ENCODE measurements around the gene VTCN1. TPM values are rescaled to one million over a fixed set of nuclear protein-coding genes. Genes with fewer than 3 reads are reported as not detected.

VTCN1 gene
- total RNA-seq, 1 donor, result not detected

GRCh38 chr1:117093870-117094621 lies 116.7 kb downstream of the VTCN1 start:
- Histone ChIP-seq H3K4me3 (ENCODE audit: insufficient read depth, low read length) (no peak overlapping the region), H3K4me1 (ENCODE audit: insufficient read depth, low read length) (peaks cover 52% of the 10 kb centered on the region), H3K27me3 (ENCODE audit: insufficient read depth, low read length) (no peaks in the 10 kb centered on the region), H3K9me3 (ENCODE audit: low read depth, low read length) (no peaks in the 10 kb centered on the region), H3K36me3 (ENCODE audit: insufficient read depth, low read length) (peaks cover 7% of the 10 kb centered on the region), H3K4me2 (ENCODE audit: insufficient read depth, low read length) (peak overlapping the region; percentile 40), H3K79me2 (ENCODE audit: insufficient read depth, low read length) (no peaks in the 10 kb centered on the region), H4K20me1 (ENCODE audit: insufficient read depth, low read length) (no peaks in the 10 kb centered on the region), H2AFZ (ENCODE audit: low read length) (no peak overlapping the region), H3K27ac (ENCODE audit: low read depth, low read length) (peak overlapping the region; percentile 93)
- TF ChIP-seq, protein P1, sequence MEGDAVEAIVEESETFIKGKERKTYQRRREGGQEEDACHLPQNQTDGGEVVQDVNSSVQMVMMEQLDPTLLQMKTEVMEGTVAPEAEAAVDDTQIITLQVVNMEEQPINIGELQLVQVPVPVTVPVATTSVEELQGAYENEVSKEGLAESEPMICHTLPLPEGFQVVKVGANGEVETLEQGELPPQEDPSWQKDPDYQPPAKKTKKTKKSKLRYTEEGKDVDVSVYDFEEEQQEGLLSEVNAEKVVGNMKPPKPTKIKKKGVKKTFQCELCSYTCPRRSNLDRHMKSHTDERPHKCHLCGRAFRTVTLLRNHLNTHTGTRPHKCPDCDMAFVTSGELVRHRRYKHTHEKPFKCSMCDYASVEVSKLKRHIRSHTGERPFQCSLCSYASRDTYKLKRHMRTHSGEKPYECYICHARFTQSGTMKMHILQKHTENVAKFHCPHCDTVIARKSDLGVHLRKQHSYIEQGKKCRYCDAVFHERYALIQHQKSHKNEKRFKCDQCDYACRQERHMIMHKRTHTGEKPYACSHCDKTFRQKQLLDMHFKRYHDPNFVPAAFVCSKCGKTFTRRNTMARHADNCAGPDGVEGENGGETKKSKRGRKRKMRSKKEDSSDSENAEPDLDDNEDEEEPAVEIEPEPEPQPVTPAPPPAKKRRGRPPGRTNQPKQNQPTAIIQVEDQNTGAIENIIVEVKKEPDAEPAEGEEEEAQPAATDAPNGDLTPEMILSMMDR (IDR thresholded peaks at IDR 0.05; ENCODE audit: extremely low read depth, low read depth, low read length), result peak; percentile 51
- DNase-seq (ENCODE audit: insufficient read length, low spot score, missing footprints), result no peak

Small RNAs within 50 kb of the gene (small RNA-seq; reads per million reads assigned to genes)
- 21.8 reads per million, percentile 94 among the genes with 10 or more reads in this experiment for gene MIR942
- gene RF00017, result not detected

Other genes with a start within 250 kb of the VTCN1 start
- under 0.01 TPM in 2 replicates for gene CD101, start 209.2 kb downstream of the VTCN1 start, total RNA-seq
- gene TTF2, start 150.6 kb downstream of the VTCN1 start, total RNA-seq, result 5.4 and 9.1 TPM in 2 replicates
- gene TRIM45, start 89.2 kb downstream of the VTCN1 start, total RNA-seq, result 1.4 and 2.1 TPM in 2 replicates
- 51.0 and 52.5 TPM in 2 replicates for gene MAN1A2, start 156.5 kb upstream of the VTCN1 start, total RNA-seq

All from osteoblast (primary cell).